Measurements from ENCODE around the gene GTPBP2.
"Not testable (repeated sequence)": the region's sequence is repeated elsewhere in the genome, so short reads cannot be mapped to it uniquely, and the experiment has no call there.

GTPBP2 gene

DNA sequence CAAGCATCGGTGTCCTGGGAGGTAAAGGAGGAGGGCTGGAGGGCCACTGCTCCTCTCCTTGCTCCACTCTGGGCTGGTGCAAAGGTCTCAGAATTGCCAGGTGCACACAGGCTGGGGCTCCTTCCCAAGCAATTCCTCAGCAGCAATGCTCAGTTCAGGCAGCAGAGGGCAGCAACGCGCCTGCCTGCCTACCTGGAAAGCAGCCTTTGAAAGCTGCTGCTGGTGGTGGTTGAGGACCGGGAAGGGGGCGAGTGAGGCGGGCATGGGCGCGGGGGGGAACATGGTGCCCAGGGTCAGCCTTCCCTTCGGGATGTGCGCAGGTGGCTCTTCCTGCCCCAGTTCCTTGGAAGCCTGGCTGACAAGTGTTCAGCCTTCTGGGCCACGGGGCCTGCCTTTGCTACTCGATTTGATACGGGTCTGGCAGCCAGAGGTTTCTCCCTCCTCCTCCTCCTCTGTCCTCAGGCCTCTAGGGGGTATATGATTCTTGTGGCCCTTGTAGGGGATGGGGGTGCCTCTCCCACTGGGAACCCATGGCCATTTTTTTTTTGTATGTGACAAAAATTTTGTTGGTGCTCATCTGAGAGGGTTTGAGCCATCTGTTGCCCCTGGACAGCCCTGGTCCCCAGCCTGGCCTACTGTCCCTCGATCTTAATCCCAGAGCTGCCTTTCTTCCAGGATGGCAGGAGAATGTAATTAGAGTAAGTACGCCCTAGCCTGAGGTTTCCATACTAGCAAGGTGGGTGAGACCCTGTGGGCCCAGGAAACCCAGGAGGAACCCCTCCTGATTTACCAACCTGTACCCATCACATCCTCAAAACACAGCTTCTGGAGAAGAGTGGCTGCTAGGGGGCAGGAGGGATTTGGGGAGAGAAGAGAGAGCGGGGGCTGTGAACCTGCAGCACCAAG, 38.4 kb upstream of the GTPBP2 start:
- no peak overlapping the region for H3K4me3 ChIP-seq (ENCODE audit: low read depth, low read length)
- TF ChIP-seq CTCF (IDR thresholded peaks at IDR 0.05; ENCODE audit: low read depth, low read length), result peak; percentile 89

GRCh38 chr6:43666196-43666920, 37.3 kb upstream of the GTPBP2 start:
- no peak for TF ChIP-seq CTCF (IDR thresholded peaks at IDR 0.05; ENCODE audit: low read depth, low read length)
- no peak overlapping the region for H3K4me3 ChIP-seq (ENCODE audit: low read depth, low read length)

DNA sequence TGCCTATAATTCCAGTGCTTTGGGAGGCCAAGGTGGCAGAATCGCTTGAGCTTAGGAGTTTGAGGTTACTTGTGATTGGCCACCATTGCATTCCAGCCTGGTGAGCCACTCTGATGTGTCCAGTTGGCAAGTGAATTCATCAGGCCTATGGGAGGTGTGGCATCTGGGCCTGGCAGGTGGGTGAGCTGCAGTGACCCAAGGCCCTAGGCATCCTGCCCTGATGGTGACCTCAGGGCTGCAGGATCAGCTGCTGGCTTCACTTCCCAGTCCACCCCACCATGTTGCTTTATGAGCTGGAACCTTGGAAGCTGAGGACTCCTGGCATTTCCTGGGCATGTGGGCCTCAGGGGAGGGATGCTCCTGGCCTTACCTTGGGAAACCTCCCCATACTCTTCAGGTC, 36.3 kb upstream of the GTPBP2 start:
- H3K4me3 ChIP-seq (ENCODE audit: low read depth, low read length), result no peak overlapping the region
- TF ChIP-seq CTCF (IDR thresholded peaks at IDR 0.05; ENCODE audit: low read depth, low read length), result no peak

DNA sequence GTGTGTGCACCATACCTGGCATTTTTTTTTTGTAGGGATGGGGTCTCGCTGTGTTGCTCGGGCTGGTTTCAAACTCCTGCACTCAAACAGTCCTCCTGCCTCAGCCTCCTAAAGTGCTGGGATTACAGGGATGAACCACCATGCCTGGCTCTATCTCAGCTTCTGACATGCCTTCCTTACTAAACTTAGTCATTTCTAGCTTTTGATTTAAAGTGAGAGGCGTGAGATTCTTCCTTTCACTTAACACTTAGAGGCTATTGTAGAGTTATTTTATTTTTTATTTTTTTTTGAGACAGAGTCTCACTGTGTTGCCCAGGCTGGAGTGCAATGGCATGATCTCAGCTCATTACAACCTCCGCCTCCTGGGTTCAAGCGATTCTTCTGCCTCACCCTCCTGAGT, 33.9 kb upstream of the GTPBP2 start:
- not testable (repeated sequence) for H3K4me3 ChIP-seq (ENCODE audit: low read depth, low read length)

DNA sequence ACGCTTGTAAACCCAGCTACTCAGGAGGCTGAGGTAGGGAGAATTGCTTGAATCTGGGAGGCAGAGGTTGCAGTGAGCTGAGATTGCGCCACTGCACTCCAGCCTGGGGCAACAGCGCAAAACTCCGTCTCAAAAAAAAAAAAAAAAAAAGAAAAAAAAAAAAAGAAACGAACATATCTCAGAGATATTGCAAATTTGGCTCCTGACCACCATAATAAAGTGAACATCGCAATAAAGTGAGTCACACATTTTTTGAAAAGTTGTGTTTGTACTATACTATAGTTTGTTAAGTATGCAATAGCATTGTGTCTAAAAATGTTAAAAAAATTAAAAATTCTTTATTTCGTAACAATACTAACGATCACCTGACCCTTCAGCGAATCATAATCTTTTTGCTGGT, 29.1 kb upstream of the GTPBP2 start:
- TF ChIP-seq CTCF (IDR thresholded peaks at IDR 0.05; ENCODE audit: low read depth, low read length), result no peak
- no peak overlapping the region for H3K4me3 ChIP-seq (ENCODE audit: low read depth, low read length)

GRCh38 chr6:43657221-43657802, 28.2 kb upstream of the GTPBP2 start:
- no peak overlapping the region for H3K4me3 ChIP-seq (ENCODE audit: low read depth, low read length)
- no peak for TF ChIP-seq CTCF (IDR thresholded peaks at IDR 0.05; ENCODE audit: low read depth, low read length)

GRCh38 chr6:43652822-43653221, 23.8 kb upstream of the GTPBP2 start:
- H3K4me3 ChIP-seq (ENCODE audit: low read depth, low read length), result not testable (repeated sequence)

DNA sequence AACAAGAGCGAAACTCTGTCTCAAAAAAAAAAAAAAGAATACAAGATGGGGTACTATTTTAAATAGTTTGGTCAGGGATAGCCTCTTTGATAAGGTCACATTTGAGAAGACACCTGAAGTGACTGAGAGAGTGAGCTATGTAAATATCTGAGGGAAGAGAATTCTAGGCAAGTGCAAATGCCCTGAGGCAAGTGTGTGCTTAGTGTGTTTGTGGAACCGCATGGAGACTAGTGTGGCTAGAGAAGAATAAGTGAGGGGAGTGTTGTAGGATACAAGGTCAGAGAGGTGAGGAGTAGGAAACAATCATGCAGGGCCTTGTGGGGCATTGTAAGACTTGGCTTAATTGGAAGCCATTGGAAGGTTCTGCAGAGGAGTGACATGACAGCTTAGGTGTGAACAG, 19.2 kb upstream of the GTPBP2 start:
- TF ChIP-seq CTCF (IDR thresholded peaks at IDR 0.05; ENCODE audit: low read depth, low read length), result no peak

More for the DNA sequence above, 19.2 kb upstream of the GTPBP2 start:
- no peak overlapping the region for H3K4me3 ChIP-seq (ENCODE audit: low read depth, low read length)
